Measurements from ENCODE around the gene EBNA1BP2. TPM values are rescaled to one million over a fixed set of nuclear protein-coding genes. Genes with fewer than 3 reads are reported as not detected.

Gene EBNA1BP2
- total and polyA plus RNA-seq, 2 of the 4 experiments (the other 2 are of a cell fraction): 82.8 to 135 TPM

DNA sequence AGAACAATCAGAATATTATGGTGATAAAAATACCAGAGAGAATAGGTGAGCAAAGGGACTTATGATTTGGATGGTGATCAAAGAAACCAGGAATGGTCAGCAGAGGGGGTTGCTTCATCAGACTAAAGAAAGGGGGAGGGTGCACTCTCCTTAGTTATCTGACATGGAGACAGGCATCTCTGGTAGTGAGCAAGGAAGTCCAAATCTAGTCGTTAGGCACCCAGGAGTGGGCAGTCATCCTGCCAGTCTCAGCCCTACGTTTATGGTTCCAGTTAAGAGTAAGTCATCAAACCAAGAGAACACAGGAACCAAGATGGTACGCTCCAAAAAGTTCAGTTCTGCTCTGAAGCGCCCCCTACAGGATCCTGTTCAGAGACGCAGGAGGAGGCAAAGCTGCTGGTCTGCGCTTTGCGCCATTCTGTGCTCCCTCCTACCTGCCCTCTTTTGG is 28.6 kb downstream of the EBNA1BP2 start:
- in situ Hi-C loops (cut with MboI; ENCODE audit: low sequenced_read_pairs) (no loop called here), dilution Hi-C loops (cut with HindIII; ENCODE audit: low sequenced_read_pairs, unreplicated experiment) (no loop called here), intact Hi-C loops (cut with micrococcal nuclease) (loop anchor here (5.0 kb wide), 1 partner anchor 61 kb away; no protein-coding TSS in a partner anchor)
- Histone ChIP-seq H4K20me1 (ENCODE audit: insufficient read depth, low read length) (no peaks in the 10 kb centered on the region), H3K4me1 (ENCODE audit: control insufficient read depth, insufficient read depth, low read length) (no peaks in the 10 kb centered on the region), H2BK20ac (ENCODE audit: low read depth, low read length) (no peak overlapping the region), H3K9ac (ENCODE audit: low read depth, low read length) (no peak overlapping the region), H3K23ac (ENCODE audit: low read depth, low read length) (no peak overlapping the region), H3K4me3 (ENCODE audit: insufficient read depth, low read depth, low read length) (no peak overlapping the region), H4K5ac (ENCODE audit: low read depth, low read length) (no peak overlapping the region), H3K4ac (ENCODE audit: low read depth, low read length) (no peak overlapping the region), H2BK120ac (ENCODE audit: low read depth, low read length) (no peak overlapping the region), H3K79me1 (ENCODE audit: low read depth in 1 of 2, low read length in 2 of 2) (no peaks in the 10 kb centered on the region), H3K56ac (ENCODE audit: extremely low read depth, insufficient read depth, low read length) (no peak overlapping the region), H3K14ac (replicated peaks; ENCODE audit: low read depth, low read length) (no peak overlapping the region), H3K27me3 (ENCODE audit: control insufficient read depth, insufficient read depth, low read length) (peaks cover 19% of the 10 kb centered on the region), H2AK9ac (replicated peaks; ENCODE audit: low read depth, low read length, poor library complexity) (no peak overlapping the region), H3K36me3 (ENCODE audit: control insufficient read depth, insufficient read depth, low read length) (no peaks in the 10 kb centered on the region), H3K4me2 (ENCODE audit: low read depth, low read length) (no peak overlapping the region), H4K91ac (ENCODE audit: insufficient read depth, low read depth, low read length) (no peak overlapping the region), H3K9me3 (ENCODE audit: control insufficient read depth, insufficient read depth, low read length) (no peaks in the 10 kb centered on the region), H4K8ac (ENCODE audit: low read depth in 2 of 2, low read length in 2 of 2) (no peak overlapping the region), H2BK5ac (ENCODE audit: low read depth, low read length, poor library complexity, severe bottlenecking) (no peak overlapping the region), H3K18ac (ENCODE audit: low read depth, low read length) (no peak overlapping the region), H2AFZ (replicated peaks; ENCODE audit: low read length, poor library complexity) (no peak overlapping the region), H3K9me1 (ENCODE audit: insufficient read depth, low read length) (no peaks in the 10 kb centered on the region; the same call in 1 of the 2 replicates), H2AK5ac (ENCODE audit: low read depth, low read length) (no peak overlapping the region), H3K27ac (ENCODE audit: insufficient read depth, low read length) (no peak overlapping the region), H2BK15ac (ENCODE audit: low read depth, low read length) (no peak overlapping the region)
- ATAC-seq (ENCODE audit: low read depth) (no peak), DNase-seq (no peak)
- WGBS, 2 experiments (ENCODE audit: extremely low coverage in 2 of 2, insufficient read length in 1 of 2): 24% methylated on average over 6 of the region's 7 CpGs; no CpG with 5 or more reads in 1 of the 2 experiments
- CTCF ChIA-PET: no interaction called here
- no TSS peak for BruUV-seq (replicated peaks)
- POLR2A ChIA-PET (ENCODE audit: unreplicated experiment): no interaction called here
- TF ChIP-seq, protein P1, sequence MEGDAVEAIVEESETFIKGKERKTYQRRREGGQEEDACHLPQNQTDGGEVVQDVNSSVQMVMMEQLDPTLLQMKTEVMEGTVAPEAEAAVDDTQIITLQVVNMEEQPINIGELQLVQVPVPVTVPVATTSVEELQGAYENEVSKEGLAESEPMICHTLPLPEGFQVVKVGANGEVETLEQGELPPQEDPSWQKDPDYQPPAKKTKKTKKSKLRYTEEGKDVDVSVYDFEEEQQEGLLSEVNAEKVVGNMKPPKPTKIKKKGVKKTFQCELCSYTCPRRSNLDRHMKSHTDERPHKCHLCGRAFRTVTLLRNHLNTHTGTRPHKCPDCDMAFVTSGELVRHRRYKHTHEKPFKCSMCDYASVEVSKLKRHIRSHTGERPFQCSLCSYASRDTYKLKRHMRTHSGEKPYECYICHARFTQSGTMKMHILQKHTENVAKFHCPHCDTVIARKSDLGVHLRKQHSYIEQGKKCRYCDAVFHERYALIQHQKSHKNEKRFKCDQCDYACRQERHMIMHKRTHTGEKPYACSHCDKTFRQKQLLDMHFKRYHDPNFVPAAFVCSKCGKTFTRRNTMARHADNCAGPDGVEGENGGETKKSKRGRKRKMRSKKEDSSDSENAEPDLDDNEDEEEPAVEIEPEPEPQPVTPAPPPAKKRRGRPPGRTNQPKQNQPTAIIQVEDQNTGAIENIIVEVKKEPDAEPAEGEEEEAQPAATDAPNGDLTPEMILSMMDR (conservative IDR thresholded peaks at IDR 0.05; ENCODE audit: low read depth, low read length): 0 out of 2 replicates have a peak, but pooled peaks have one; percentile 8
- TF ChIP-seq MAZ (IDR thresholded peaks at IDR 0.05; ENCODE audit: borderline replicate concordance, low read depth, low read length): no peak

Data from IMR-90 (cell line).